GM19328 (cell line): ENCODE results near the gene TBX4.
"Not testable (repeated sequence)": the region's sequence is repeated elsewhere in the genome, so short reads cannot be mapped to it uniquely, and the experiment has no call there.

Experiments used
- ATAC-seq: cut with Tn5 transposase; IDR thresholded peaks from one replicate; pipeline ENCODE4 v1.9.1; 2021; ENCODE audit warnings: mild to moderate bottlenecking, moderate library complexity; ENCODE audit not compliant: unreplicated experiment

The TBX4 gene

DNA sequence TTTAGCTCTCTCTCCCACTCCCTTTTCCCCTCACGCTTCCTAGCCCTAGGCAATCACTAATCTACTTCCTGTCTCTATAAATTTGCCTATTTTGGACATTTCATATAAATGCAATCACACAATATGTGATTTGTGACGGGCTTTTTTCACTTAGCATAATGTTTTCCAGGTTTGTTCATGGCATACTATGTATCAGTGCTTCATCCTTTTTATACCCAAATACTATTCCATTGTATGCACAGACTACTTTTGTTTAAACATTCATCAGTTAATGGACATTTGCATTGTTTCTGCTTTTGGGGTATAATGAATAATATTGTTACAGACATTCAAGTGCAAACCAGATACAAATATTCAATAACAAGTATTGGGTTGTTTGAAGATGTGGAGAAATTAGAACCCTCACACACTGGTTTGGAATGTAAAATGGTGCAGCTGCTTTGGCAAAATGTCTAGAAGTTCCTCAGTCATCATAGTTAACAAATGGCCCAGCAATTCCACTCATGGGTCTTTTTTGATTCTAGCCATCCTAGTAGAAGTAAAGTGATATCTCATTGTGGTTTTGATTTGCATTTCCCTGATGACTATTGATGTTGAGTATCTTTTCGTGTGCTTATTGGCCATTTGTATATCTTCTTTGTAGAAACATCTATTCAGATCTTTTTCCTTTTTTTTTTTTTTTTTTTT lies 67.7 kb downstream of the TBX4 start:
- ATAC-seq: no peak

- no peak for ATAC-seq
Measured at GRCh38 chr17:61520897-61521296, 68.7 kb downstream of the TBX4 start.

GRCh38 chr17:61522088-61522487 lies 69.9 kb downstream of the TBX4 start:
- no peak for ATAC-seq

DNA sequence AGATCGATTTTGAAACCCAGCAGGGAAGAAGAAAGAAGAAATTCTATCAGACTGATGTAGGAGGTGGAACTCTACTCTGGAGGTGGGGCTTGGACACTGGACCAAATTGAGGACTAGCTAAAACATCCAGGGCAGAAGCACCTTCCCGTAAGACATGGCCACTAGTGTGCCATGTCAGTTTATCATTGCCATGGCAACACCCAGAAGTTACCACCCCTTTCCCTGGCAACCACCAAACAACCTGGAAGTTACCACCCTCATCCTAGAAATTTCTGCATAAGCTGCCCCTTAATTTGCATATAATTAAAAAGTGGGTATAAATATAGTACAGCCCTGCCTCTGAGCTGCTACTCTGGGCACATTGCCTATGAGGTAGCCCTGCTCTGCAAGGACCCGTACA lies 72.1 kb downstream of the TBX4 start:
- ATAC-seq: no peak

DNA sequence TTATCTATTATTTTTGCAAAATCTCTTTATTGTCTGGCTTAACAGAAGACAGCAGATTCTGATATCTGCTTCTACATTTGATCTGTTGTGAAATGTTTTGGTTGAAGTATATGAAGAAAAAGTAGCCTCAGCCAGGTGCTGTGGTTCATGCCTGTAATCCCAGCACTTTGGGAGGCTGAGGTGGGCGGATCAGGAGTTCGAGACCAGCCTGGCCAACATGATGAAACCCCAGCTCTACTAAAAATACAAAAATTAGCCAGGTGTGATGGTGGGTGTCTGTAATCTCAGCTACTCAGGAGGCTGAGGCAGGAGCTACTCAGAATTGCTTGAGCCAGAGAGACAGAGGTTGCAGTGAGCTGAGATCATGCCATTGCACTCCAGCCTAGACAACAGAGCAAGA lies 75.2 kb downstream of the TBX4 start:
- ATAC-seq: not testable (repeated sequence)

- no peak for ATAC-seq
Measured at GRCh38 chr17:61528171-61528570, 75.9 kb downstream of the TBX4 start.

- ATAC-seq: no peak
Measured at GRCh38 chr17:61531223-61531622, 79.0 kb downstream of the TBX4 start.

GRCh38 chr17:61532826-61533225 lies 80.6 kb downstream of the TBX4 start:
- ATAC-seq: no peak

DNA sequence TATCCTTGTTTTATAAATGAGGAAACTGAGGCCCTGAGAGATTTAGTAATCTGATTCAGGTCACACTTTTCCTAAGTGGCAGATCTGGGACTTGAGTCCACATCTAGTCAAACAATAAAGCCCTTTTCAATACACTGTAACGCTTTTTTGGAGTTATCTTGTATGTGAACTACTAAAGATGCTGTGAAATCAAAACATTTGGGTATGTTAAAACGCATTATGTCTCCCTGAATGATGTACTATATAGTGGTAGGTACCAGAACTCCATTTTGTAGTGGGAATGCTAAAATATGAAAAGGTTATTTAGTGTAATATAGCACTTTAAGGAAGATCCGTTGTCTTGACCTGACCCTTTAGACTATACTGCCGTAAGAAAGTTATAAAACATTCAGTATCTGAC lies 81.6 kb downstream of the TBX4 start:
- ATAC-seq: no peak

DNA sequence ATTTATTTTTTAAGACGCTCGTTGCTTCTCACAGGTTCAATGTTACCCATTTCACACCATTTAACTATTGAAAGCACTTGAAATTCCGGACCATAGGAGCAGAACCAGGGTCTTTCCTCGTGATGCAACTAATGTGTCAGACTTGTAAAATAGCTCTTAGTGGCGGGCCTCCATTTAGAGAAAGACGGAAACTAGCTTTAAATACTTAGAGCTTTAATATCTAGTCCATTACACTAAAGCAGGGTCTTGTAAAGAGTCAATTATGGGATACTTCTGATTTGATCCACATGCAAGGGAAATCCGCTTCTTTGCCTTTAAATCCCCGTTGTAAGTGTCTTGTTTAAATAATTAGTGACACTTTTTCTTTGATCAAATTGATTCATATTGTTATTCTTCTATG lies 82.2 kb downstream of the TBX4 start:
- ATAC-seq: no peak
